ENCODE data around the gene PLEKHD1.

DNA sequence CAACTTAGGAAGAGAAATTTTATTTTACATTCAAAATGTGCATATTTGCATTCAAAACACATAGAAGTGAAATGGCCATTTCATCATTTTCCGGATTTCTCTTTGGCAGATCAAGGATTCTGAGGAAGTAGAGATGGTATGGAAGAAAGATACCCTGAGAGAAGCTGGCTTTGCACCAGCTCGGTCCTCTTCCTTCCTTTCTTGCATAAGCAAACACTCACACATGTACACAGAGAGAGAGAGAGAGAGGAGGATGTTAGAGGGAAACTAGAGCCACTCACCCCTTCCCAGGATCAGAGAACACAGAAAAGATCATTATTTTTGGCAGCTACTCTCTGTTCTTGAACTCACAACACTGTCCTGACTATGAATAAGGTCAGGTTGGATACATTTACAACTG is 15.6 kb upstream of the PLEKHD1 start:
- TF ChIP-seq, protein P1, sequence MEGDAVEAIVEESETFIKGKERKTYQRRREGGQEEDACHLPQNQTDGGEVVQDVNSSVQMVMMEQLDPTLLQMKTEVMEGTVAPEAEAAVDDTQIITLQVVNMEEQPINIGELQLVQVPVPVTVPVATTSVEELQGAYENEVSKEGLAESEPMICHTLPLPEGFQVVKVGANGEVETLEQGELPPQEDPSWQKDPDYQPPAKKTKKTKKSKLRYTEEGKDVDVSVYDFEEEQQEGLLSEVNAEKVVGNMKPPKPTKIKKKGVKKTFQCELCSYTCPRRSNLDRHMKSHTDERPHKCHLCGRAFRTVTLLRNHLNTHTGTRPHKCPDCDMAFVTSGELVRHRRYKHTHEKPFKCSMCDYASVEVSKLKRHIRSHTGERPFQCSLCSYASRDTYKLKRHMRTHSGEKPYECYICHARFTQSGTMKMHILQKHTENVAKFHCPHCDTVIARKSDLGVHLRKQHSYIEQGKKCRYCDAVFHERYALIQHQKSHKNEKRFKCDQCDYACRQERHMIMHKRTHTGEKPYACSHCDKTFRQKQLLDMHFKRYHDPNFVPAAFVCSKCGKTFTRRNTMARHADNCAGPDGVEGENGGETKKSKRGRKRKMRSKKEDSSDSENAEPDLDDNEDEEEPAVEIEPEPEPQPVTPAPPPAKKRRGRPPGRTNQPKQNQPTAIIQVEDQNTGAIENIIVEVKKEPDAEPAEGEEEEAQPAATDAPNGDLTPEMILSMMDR (IDR thresholded peaks at IDR 0.05 in 2 of 3, conservative IDR thresholded peaks at IDR 0.05 in 1 of 3; ENCODE audit: insufficient read depth in 2 of 3, low read depth in 1 of 3, low read length in 3 of 3), result no peak
- TF ChIP-seq, protein P2, sequence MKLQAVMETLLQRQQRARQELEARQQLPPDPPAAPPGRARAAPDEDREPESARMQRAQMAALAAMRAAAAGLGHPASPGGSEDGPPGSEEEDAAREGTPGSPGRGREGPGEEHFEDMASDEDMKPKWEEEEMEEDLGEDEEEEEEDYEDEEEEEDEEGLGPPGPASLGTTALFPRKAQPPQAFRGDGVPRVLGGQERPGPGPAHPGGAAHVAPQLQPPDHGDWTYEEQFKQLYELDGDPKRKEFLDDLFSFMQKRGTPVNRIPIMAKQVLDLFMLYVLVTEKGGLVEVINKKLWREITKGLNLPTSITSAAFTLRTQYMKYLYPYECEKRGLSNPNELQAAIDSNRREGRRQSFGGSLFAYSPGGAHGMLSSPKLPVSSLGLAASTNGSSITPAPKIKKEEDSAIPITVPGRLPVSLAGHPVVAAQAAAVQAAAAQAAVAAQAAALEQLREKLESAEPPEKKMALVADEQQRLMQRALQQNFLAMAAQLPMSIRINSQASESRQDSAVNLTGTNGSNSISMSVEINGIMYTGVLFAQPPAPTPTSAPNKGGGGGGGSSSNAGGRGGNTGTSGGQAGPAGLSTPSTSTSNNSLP (IDR thresholded peaks at IDR 0.05; ENCODE audit: borderline replicate concordance, low read depth, low read length), result no peak
- TF ChIP-seq, protein P3, sequence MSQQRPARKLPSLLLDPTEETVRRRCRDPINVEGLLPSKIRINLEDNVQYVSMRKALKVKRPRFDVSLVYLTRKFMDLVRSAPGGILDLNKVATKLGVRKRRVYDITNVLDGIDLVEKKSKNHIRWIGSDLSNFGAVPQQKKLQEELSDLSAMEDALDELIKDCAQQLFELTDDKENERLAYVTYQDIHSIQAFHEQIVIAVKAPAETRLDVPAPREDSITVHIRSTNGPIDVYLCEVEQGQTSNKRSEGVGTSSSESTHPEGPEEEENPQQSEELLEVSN (IDR thresholded peaks at IDR 0.05; ENCODE audit: borderline replicate concordance in 1 of 2, extremely low read depth in 1 of 2, insufficient read depth in 1 of 2, insufficient read length in 1 of 2, low read depth in 1 of 2, low read length in 1 of 2, poor library complexity in 1 of 2, severe bottlenecking in 1 of 2), result no peak
- TF ChIP-seq CHD4 (IDR thresholded peaks at IDR 0.05; ENCODE audit: insufficient read depth, insufficient replicate concordance, low read depth, low read length, poor library complexity, severe bottlenecking) (no peak), HDAC6 (IDR thresholded peaks at IDR 0.05; ENCODE audit: low read depth, low read length) (no peak), ZSCAN29 (IDR thresholded peaks at IDR 0.05) (no peak), ZKSCAN1 (IDR thresholded peaks at IDR 0.05; ENCODE audit: low read depth, low read length) (no peak), ARNT (IDR thresholded peaks at IDR 0.05) (no peak)
- TF ChIP-seq, protein P4, sequence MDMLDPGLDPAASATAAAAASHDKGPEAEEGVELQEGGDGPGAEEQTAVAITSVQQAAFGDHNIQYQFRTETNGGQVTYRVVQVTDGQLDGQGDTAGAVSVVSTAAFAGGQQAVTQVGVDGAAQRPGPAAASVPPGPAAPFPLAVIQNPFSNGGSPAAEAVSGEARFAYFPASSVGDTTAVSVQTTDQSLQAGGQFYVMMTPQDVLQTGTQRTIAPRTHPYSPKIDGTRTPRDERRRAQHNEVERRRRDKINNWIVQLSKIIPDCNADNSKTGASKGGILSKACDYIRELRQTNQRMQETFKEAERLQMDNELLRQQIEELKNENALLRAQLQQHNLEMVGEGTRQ (CRISPR knock-in tag; IDR thresholded peaks at IDR 0.05), result no peak
- TF ChIP-seq, protein P5, sequence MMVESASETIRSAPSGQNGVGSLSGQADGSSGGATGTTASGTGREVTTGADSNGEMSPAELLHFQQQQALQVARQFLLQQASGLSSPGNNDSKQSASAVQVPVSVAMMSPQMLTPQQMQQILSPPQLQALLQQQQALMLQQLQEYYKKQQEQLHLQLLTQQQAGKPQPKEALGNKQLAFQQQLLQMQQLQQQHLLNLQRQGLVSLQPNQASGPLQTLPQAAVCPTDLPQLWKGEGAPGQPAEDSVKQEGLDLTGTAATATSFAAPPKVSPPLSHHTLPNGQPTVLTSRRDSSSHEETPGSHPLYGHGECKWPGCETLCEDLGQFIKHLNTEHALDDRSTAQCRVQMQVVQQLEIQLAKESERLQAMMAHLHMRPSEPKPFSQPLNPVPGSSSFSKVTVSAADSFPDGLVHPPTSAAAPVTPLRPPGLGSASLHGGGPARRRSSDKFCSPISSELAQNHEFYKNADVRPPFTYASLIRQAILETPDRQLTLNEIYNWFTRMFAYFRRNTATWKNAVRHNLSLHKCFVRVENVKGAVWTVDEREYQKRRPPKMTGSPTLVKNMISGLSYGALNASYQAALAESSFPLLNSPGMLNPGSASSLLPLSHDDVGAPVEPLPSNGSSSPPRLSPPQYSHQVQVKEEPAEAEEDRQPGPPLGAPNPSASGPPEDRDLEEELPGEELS (CRISPR knock-in tag; IDR thresholded peaks at IDR 0.05; ENCODE audit: borderline replicate concordance), result no peak

All from K562 (cell line).